GM18861 (cell line): ENCODE data around the gene HDGF.

ENCODE experiments used
- ATAC-seq: cut with Tn5 transposase; IDR thresholded peaks from one replicate; pipeline ENCODE4 v1.9.1; 2021; ENCODE audit not compliant: unreplicated experiment

HDGF gene

DNA sequence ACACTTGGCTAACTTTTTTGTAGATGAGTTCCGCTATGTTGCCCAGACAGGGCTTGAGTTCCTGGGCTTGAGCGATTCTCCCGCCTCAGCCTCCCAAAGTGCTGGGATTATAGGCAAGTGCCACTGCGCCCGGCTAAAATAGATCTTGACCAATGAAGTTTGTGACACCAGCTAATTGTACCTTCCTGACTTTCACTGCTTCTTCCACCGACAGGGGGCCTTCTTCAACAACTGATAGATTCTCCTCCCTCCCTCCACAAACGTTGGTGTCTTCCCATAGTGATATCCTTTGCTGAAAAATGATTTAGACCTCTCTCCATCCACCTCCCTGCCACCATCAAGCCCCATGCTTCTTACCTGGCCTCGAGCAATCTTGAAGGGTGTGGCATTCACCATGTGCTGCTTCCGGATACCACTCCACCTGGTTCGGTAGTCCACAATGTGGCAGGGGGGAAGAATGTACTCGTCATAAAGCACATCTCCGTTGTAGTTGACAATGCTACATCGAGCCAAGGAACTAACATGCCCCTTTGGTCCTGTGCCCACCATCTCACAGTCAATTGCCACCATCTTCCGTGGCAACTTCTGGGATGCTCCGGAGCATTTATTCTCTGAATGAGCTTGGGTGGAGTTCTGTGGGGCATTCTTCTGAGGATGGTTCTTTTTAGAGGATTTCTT, 24.8 kb downstream of the HDGF start:
- no peak for ATAC-seq

DNA sequence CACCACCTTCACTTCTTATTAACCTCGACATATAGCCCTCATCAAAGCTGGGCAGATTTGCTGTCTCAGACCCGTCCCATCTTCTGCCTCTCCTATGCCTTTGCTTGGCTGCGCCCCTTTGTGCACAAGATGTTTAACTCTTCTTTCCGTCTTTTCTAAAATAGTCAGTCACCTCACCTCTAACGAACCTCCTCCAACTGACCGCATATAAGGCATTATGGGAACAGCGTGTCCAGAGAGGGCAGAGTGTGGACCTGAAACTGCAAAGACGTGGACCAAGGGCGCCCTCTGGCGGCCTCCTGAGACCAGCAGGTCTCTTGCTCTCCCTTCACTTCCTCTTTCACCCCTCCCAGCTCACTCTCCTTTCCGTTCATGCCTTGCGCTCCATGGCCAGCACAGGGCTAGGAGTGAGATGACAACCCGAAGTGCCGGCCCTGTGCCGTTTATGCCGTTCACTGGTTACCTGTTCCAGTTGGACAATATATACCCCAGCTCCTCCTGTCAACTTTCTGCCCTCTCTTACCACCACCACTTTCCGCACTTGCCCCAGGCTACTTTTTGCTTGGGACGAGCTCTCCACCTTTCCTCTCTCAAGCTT, 25.7 kb downstream of the HDGF start:
- ATAC-seq = peak; percentile 38

DNA sequence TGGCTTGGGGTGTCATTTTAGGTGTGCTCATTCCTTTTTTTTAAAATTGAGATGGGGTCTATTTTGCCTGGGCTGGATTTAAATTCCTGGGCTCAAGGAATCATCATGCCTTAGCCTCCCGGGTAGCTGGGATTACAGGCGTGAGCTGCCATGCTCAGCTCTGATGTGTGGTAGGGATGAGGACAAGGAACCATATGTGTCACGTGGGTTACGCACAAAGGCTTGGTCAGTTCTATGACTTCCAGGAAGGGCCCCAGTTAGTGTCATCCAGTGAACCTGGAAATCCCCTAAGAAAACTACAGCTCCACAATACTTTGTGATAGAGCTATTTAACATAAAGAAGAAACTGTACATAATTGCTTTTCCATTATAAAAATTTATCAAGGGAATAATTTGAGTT, 29.9 kb downstream of the HDGF start:
- ATAC-seq = no peak

DNA sequence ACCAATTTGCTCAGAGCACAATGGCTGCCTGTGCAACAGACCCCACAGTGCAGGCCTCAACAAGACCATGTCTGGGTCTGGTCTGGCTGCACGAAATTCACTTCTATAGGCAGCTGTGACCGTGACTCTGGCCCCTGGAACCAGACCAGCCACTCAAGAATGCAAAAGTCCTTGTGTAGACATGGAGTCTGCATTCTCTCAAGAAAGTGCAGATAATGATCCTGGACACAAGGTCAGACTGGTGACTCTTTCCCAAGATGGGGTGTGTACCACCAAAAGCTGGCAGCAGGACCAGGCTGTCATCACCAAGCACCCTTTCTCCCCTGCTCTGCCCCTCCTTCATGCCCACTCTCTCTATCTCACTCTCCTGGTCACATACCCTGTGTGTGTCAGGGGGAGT, 30.3 kb downstream of the HDGF start:
- no peak for ATAC-seq

DNA sequence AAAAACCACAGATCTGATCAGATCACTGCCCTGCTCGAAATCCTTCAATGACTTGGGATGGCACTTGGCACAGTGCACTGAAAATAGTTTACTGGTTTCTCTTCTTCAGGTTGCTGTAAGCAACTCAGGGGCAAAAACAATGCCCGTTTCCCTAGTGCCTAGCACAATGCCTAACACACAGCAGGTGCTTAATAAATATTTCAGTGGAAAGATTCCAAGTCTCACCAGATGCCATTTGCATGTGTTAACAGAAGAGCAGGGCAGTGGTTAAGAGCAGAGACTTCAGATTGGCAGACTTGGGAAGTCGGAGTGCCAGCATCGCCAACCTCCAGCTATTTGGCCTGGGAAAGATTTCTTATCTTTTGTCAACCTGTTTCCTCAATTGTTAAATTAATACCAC, 34.1 kb downstream of the HDGF start:
- no peak for ATAC-seq

DNA sequence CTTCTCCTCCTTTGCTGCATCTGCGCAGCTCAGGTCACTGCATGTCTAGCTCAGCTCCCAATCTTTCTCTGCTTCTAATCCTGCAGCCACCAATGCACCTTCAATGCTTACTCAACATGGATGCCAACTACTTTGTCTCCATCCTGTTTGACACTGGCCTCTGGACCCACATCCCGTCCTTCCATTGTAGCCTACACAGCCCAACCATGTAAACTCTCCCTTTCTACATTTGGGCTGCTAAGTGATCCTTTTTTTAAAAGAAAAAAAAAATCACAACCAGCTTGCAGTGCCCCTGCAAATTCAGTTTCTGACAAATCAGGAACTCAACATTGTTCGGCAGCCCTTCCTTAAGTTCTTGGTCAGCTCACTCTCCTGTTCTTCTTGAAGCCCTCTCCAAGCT, 36.6 kb downstream of the HDGF start:
- no peak for ATAC-seq

DNA sequence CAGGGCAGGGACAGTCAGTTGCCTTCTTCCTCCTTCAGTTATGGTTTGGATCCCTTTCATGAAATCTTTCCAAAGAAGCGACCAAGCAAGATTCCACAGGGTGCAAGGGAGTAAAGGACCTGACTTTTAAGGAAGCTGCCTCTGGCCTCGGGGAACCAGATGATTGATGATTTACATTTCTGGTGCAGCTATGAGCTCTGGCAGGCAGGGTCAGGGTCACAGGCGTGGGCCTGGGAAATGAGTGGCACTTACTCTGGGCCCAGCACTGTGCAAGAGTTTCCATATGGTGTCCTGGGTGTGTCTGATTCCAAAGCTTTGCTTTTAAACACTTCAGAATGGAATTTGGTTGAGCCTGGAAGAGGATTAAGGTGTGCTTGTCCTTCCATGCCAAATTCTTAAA, 38.8 kb downstream of the HDGF start:
- ATAC-seq = no peak

DNA sequence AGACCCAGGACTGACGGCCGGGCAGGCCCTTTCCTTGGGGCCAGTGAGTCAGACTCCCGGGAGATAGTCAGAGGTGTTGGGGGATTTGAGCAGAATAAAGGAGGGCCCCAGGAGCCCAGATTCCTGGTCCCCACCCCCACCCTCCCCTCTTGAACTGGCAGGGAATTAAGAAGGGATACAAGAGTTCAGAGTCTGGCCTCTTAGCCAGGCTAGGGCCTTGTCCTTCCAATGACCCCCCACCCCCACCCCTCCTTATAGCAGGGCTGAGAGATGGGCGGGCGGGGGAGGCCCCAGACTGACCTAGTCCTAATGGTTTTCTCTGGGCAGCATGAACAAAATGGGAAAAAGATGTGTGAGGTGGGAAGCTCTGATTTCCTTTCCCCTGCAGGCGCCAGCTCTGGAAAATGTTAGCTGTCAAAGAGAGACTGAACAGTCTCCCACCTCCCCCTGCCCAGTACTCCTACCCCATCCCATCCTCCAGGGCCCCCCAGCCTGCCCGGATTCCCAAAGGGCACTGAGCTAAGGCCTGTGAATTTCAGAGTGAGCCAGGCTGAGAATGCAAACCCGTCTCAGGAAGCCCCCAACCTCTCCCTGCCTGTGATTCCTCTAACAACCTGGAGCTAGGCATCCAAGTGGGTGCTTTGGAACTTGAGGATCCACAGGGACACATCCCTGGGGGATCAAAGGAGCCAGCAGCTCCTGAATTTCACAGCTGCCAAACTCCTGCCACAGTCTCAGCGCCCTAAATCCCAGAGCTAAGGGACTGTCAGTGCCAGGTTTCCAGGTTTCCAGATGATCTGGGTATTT, 40.3 kb downstream of the HDGF start:
- ATAC-seq = no peak

DNA sequence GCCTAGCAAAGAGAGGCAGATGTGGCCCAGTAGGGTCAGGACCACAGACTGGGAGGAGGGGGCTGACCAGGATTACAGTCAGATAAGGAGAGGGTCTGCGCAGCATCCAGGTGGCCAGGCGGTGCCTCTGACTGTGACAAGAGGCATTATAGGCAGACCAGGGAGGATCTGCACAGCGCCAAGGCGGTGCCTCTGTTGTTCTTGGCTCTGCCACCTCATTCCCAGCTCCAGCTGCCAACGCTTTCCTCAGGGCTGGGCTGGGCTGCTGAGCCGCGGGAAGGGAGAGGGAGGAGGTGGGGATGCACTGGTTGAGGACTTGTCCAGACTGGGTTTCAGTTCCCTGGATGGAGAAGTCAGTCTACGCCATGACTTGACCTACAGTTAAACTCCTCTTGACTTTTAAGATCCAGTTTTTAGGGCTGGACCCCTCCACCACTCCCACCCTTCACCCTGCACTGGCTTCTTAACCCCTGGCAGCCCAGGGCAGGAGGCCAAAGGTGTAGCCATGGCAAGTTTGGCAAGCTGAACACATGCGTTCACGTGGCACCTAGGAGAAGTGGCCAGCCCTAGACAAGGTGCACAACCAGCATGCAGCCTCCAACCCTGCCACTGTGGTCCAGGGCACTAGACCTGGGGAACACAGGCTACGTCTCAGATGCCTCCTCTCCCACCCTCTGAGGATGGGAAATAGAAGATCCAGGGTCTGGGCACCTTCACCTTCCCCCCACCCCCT, 41.6 kb downstream of the HDGF start:
- no peak for ATAC-seq

DNA sequence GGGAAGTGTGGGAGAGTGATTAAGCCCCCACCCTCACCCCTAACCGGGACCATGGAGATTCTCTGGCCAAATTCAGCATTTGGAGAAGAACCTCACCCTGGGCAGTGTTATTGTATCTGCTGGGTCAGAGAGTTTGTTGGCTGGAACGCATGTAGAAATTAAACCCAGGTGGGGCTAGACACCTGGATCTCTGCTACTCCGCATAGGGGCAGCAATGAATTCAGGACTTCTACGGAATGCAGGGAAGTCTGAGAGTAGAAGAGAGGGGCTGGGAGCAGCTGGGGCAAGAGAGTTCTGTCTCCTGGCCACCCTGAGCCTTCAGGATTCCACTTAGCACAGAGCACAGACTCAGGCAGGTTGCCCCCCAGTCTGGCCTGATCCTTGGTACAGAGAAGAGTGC, 42.4 kb downstream of the HDGF start:
- ATAC-seq = no peak

DNA sequence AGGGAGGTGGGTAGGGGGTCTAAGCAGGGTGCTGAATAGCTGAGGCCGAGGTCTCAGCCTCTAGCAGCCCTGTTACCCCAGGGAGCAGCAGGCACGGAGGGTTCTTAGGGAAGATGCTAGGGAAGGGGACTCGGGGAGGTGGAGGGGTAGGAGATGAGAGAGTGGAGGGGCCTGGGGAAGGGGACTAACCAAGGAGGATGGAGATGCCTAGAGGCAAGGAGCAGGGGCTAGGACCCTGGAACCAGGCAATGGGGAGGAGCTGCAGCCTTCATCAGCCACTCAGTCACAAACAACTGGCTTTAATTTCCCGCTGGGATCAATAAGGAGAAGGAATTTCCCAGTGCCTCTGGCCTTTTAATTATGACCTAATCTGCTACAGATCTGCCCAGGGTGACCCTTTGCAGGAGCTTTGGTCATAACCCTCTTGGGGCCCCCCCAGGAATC, 43.2 kb downstream of the HDGF start:
- no peak for ATAC-seq

DNA sequence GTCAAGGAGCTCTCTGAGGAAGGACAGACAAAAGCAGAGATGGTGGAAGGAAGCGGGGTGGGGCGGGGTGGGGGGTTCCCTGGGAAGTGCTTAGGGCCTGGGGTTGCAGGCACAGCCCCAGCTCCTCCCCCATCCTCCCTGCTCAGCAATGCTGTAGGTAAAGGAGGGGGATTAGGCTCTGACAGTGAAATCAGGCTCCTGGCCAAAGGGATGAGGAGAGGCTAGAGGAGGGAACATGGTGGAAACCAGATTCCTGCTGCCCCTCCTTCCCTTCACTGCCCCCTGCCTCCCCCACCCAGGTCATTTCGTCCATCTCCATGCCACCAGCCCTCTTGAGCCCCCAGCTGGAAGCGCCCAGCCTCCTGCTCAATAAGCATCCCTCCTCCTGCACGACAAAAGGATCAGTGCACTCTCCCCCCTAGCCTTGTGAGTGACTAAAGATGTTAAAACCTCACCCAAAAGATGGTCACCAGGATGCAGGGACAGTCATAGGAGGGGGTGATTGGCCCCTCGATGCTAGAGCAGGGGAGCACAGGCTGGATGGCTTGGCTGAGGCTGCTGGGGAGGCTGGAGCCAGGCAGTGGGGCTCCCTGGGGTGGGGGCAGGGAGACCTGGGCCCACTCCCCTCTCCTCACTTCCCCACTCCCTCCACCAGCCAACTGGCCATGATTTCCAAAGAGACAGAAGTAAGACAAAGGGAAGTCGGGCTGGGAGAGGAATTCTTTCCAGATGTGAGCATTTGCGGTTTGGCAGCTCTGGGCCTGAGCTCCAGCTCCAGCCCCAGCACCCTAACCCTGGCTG, 43.9 kb downstream of the HDGF start:
- ATAC-seq = no peak

DNA sequence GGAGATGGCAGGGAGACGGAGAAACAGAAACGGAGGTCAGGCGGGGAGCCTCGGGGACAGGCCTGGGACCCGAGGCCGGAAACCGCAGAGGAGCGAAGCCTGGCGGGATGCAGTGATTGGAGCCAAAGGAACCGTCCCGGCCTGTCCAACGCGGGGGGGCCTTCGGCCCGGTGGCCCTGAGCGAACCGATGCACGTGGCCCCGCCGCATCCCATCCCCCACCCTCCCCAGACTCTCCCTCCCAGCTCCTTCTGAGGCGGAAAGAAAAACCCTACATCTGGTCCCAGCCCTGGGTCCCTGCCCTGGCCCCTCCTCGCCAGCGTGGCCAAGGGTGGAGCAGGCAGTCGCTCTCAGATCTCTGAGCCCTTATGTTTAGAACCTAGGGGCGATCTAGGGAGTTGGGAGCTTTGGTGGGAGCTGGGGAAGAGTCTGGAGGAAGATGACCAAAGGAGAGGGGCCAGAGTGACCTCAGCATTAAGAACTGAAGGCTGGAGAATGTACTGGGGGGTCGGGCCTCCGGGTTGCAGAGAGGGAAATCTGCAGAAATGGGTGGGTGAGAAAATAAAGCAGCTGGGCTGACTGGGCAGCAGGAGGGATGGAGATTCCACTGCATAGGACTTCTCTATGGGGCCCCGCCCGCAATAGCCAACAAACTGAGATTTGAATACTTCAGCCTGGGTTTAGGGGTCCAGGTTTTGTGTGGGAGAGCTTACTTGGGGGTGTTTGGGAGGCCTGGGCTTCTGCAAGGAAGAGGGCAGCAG, 44.6 kb downstream of the HDGF start:
- no peak for ATAC-seq

DNA sequence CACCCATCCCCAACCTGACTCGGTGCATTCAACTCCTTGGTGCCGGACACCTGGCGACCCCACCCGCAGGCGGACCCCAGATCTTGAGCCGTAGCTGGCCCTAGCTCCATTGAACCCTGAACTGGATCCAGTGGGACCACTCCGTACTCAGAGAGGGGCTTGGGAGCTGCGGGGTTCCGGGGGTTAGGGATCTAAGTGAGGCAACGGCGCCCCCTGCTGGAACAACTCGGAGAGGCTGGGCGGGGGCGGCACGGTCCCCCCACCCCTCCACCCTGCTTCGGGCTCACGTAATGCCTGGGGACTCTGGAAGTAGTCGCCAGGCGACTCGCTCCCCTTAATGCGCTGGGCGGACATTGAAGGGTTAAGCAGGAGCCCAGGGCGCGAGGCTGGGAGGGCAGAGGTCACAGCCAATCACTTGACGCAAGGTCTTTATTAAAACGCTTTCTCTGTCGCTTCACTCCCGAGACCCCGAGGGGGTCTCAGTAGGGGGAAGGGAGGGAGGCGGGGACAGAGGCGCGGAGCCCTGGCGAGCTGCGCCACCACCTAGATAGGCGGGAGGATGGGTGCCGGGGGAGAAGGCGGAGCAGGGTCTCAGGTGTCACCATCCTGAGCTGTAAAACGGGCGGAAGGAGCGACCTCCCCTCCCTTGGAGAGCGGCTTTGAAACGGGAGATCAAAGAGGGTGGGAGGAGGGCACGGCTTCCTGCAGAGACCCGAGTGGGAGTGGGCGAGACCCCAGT, 45.4 kb downstream of the HDGF start:
- ATAC-seq = no peak

DNA sequence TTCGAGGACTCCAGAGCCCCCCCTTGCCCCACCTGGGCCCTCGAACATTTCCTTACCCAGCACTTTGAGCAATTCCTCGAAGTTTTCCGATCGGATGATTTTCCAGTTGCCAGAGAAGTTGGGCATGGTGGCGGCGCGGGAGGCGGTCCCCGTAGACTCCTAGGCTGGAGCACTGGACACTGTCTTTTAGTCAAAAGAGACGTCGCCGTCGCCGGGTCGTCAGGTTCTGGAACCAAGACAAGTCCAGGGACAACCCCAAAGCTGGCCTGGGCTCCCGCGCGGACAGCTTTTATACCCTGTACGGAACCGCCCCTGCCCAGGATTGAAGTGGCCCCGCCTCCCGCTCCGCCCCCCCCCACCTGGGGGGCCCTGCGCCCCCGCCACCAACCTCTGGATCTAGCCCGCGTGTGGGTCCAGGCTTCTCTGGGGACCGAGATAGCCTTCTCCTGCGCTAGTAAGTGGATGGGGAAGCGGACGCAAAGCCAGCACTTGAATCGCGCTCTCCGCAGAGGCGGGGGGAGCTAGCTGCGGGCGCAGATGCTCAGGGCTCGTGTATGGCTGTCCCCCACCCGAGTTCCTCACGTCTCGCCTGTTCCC, 46.1 kb downstream of the HDGF start, which contains the start of gene CRABP2:
CRABP2 (minus strand) TSS at position 263 of the 597 bp plus-strand sequence; CDS start at position 126, 137 bp downstream.
- ATAC-seq = no peak

DNA sequence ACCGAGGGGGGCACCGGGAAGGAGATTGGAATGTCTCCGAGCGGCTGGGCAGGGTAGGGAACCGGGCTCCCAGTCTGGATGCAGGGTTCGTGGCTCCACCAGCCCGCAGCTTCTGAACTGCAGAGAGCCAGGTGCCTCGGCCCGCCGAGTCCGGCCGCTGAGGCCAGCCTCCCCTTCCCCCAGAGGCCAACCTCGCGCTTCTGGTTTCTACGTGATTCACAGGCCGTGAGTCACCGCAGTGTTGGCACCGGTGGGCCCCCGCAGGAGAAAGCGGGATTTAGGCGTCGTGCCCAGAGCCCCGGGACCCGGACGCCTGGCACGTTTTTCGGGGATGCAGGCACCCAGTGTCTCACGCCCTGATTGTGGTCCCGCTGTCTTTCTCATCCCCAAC, 46.5 kb downstream of the HDGF start:
- ATAC-seq = no peak

DNA sequence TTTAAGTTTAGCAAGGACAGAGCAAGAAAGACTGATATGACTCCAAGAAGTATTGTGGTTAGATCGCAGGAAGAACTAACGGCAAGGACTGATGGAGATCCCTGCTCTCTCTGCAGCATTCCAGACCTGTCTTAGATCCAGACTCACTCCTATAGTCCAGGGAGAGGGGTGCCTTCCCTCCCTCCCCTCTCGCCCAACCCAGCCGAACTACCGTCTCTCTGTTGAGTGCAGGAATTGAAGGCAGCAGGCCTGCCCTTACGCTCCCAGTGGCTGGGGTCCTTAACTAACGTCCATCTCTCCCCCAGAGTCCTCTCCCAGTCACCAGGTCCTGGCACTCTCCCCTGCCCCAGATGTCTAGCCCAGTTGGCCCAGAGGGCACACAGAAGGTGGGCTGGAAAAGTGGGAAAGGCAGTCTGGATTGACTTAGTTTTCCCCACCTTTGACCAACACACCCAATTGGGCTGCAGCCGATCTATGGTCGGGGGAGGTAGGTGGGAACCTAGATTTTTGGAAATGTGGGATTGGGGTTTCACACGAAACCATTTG, 47.2 kb downstream of the HDGF start:
- ATAC-seq = no peak

DNA sequence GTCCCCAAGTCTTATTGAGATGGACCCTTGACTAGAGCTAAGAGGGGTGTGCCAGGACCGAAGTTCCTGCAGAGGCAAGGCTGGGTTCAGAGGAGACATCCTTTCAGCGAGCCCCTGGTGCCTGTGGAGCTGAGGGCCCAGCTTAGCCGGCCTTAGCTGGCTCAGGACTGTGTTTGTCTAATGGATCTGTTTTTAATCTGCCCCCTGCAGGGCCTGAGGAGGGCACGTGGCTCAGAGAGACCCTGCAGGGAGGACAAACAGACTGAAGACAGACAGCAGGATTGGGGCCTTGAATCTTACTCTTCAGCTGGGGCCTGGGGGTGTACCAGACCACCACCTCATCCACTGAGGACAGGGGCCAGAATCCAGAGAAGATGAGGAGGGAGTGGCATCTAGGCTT, 47.7 kb downstream of the HDGF start:
- no peak for ATAC-seq

DNA sequence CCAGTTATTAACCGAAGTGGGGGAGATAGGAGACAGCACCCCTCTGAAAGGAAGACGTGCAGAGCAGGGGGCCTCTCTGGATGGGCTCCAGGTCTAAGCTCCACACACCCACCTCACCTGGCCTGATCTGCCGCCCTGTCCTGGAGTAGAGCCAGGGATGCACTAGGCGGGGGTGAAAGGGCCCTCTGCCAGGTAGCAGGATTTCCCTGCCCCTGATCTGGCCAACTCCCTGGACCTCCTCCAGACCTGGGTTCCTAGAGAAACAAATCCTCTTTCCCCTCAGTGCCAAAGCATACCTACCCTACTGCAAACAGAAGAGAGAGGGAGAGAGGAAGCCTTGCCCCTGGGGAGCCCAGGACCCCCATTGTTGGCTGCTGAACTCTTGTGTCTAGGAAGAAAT, 48.1 kb downstream of the HDGF start:
- ATAC-seq = no peak
